ENCODE results near the gene MAP3K12.

GRCh38 chr12:53508534-53509170, 9.4 kb upstream of the MAP3K12 start:
- TF ChIP-seq CTCF (IDR thresholded peaks at IDR 0.05; ENCODE audit: control extremely low read depth in 1 of 3, insufficient read depth in 1 of 3, low read depth in 1 of 3, low read length in 3 of 3), result peak; percentile 94 to 99 (median 98)
- peak; percentile 81; the same call in 1 of the 2 replicates for TF ChIP-seq YY1 (IDR thresholded peaks at IDR 0.05; ENCODE audit: low read depth, low read length)
- TF ChIP-seq JUN (IDR thresholded peaks at IDR 0.05; ENCODE audit: low read depth, low read length), result no peak
- no peak for TF ChIP-seq TBP (IDR thresholded peaks at IDR 0.05; ENCODE audit: low read depth, low read length)
- peak; percentile 23; the same call in 1 of the 2 replicates for TF ChIP-seq POLR2AphosphoS5 (IDR thresholded peaks at IDR 0.05; ENCODE audit: low read depth, low read length)
- no peak for TF ChIP-seq SP1 (IDR thresholded peaks at IDR 0.05; ENCODE audit: low read depth, low read length)
